Measurements from ENCODE around the gene PFKFB4.
"Not testable (repeated sequence)": the region's sequence is repeated elsewhere in the genome, so short reads cannot be mapped to it uniquely, and the experiment has no call there.

The PFKFB4 gene

GRCh38 chr3:48486952-48487351 lies 69.7 kb downstream of the PFKFB4 start:
- Mint-ChIP-seq H3K27me3 (ENCODE audit: low read depth) (no peaks in the 10 kb centered on the region), H3K4me1 (ENCODE audit: low read depth) (peaks cover 2% of the 10 kb centered on the region), H3K4me3 (no peak overlapping the region), H3K27ac (no peak overlapping the region), H3K9me3 (no peaks in the 10 kb centered on the region), H3K36me3 (ENCODE audit: low read depth) (peaks cover 8% of the 10 kb centered on the region)

GRCh38 chr3:48482822-48483221 lies 73.8 kb downstream of the PFKFB4 start:
- H3K27me3 Mint-ChIP-seq (ENCODE audit: low read depth); H3K27ac Mint-ChIP-seq; H3K4me3 Mint-ChIP-seq; H3K9me3 Mint-ChIP-seq: not testable (repeated sequence)
- Mint-ChIP-seq H3K36me3 (ENCODE audit: low read depth) (peaks cover 19% of the 10 kb centered on the region), H3K4me1 (ENCODE audit: low read depth) (peaks cover 19% of the 10 kb centered on the region)

GRCh38 chr3:48480891-48481290 lies 75.7 kb downstream of the PFKFB4 start:
- Mint-ChIP-seq H3K4me1 (ENCODE audit: low read depth) (peaks cover 23% of the 10 kb centered on the region), H3K36me3 (ENCODE audit: low read depth) (peaks cover 22% of the 10 kb centered on the region)
- H3K9me3 Mint-ChIP-seq; H3K27me3 Mint-ChIP-seq (ENCODE audit: low read depth); H3K4me3 Mint-ChIP-seq; H3K27ac Mint-ChIP-seq: not testable (repeated sequence)

GRCh38 chr3:48478626-48479555 lies 77.7 kb downstream of the PFKFB4 start:
- Mint-ChIP-seq H3K36me3 (ENCODE audit: low read depth) (peaks cover 28% of the 10 kb centered on the region), H3K27me3 (ENCODE audit: low read depth) (no peaks in the 10 kb centered on the region), H3K27ac (peak overlapping the region; percentile 98), H3K4me3 (peak overlapping the region; percentile 99), H3K4me1 (ENCODE audit: low read depth) (peaks cover 34% of the 10 kb centered on the region), H3K9me3 (no peaks in the 10 kb centered on the region)

- Mint-ChIP-seq H3K36me3 (ENCODE audit: low read depth) (peaks cover 27% of the 10 kb centered on the region), H3K4me1 (ENCODE audit: low read depth) (peaks cover 41% of the 10 kb centered on the region), H3K9me3 (no peaks in the 10 kb centered on the region), H3K4me3 (peak overlapping the region; percentile 99), H3K27me3 (ENCODE audit: low read depth) (no peaks in the 10 kb centered on the region), H3K27ac (peak overlapping the region; percentile 98)
Observed at GRCh38 chr3:48477959-48478520, 78.6 kb downstream of the PFKFB4 start.

- Mint-ChIP-seq H3K36me3 (ENCODE audit: low read depth) (peaks cover 31% of the 10 kb centered on the region), H3K4me1 (ENCODE audit: low read depth) (peaks cover 45% of the 10 kb centered on the region), H3K27me3 (ENCODE audit: low read depth) (no peaks in the 10 kb centered on the region), H3K9me3 (no peaks in the 10 kb centered on the region), H3K27ac (peak overlapping the region; percentile 77), H3K4me3 (no peak overlapping the region)
Observed at GRCh38 chr3:48476426-48477053, 80.1 kb downstream of the PFKFB4 start.

- H3K4me3 Mint-ChIP-seq, result peak overlapping the region; percentile 45
- peaks cover 49% of the 10 kb centered on the region for H3K4me1 Mint-ChIP-seq (ENCODE audit: low read depth)
- no peaks in the 10 kb centered on the region for H3K27me3 Mint-ChIP-seq (ENCODE audit: low read depth)
- peaks cover 30% of the 10 kb centered on the region for H3K36me3 Mint-ChIP-seq (ENCODE audit: low read depth)
- H3K9me3 Mint-ChIP-seq, result no peaks in the 10 kb centered on the region
- peak overlapping the region; percentile 87 for H3K27ac Mint-ChIP-seq
Observed at GRCh38 chr3:48475188-48475587, 81.4 kb downstream of the PFKFB4 start.

- Mint-ChIP-seq H3K36me3 (ENCODE audit: low read depth) (peaks cover 32% of the 10 kb centered on the region), H3K27me3 (ENCODE audit: low read depth) (no peaks in the 10 kb centered on the region), H3K27ac (peak overlapping the region; percentile 87), H3K9me3 (no peaks in the 10 kb centered on the region), H3K4me1 (ENCODE audit: low read depth) (peaks cover 51% of the 10 kb centered on the region), H3K4me3 (peak overlapping the region; percentile 45)
Observed at GRCh38 chr3:48474619-48475018, 82.0 kb downstream of the PFKFB4 start.

- Mint-ChIP-seq H3K36me3 (ENCODE audit: low read depth) (peaks cover 34% of the 10 kb centered on the region), H3K4me1 (ENCODE audit: low read depth) (peaks cover 54% of the 10 kb centered on the region), H3K27ac (peak overlapping the region; percentile 96)
- not testable (repeated sequence) for H3K4me3 Mint-ChIP-seq; H3K27me3 Mint-ChIP-seq (ENCODE audit: low read depth); H3K9me3 Mint-ChIP-seq
Observed at GRCh38 chr3:48474031-48474430, 82.6 kb downstream of the PFKFB4 start.

GRCh38 chr3:48473617-48473952 lies 83.0 kb downstream of the PFKFB4 start:
- peaks cover 54% of the 10 kb centered on the region for H3K4me1 Mint-ChIP-seq (ENCODE audit: low read depth)
- H3K27me3 Mint-ChIP-seq (ENCODE audit: low read depth), result no peaks in the 10 kb centered on the region
- peak overlapping the region; percentile 85 for H3K4me3 Mint-ChIP-seq
- peak overlapping the region; percentile 96 for H3K27ac Mint-ChIP-seq
- peaks cover 34% of the 10 kb centered on the region for H3K36me3 Mint-ChIP-seq (ENCODE audit: low read depth)
- no peaks in the 10 kb centered on the region for H3K9me3 Mint-ChIP-seq

- peaks cover 52% of the 10 kb centered on the region for H3K4me1 Mint-ChIP-seq (ENCODE audit: low read depth)
- no peaks in the 10 kb centered on the region for H3K9me3 Mint-ChIP-seq
- peak overlapping the region; percentile 85 for H3K4me3 Mint-ChIP-seq
- peaks cover 31% of the 10 kb centered on the region for H3K36me3 Mint-ChIP-seq (ENCODE audit: low read depth)
- H3K27me3 Mint-ChIP-seq (ENCODE audit: low read depth), result no peaks in the 10 kb centered on the region
- peak overlapping the region; percentile 96 for H3K27ac Mint-ChIP-seq
Observed at GRCh38 chr3:48472923-48473616, 83.5 kb downstream of the PFKFB4 start.

- Mint-ChIP-seq H3K4me3 (peak overlapping the region; percentile 85), H3K27me3 (ENCODE audit: low read depth) (no peaks in the 10 kb centered on the region), H3K27ac (peak overlapping the region; percentile 96), H3K4me1 (ENCODE audit: low read depth) (peaks cover 52% of the 10 kb centered on the region), H3K36me3 (ENCODE audit: low read depth) (peaks cover 34% of the 10 kb centered on the region), H3K9me3 (no peaks in the 10 kb centered on the region)
Observed at GRCh38 chr3:48472673-48472922, 84.0 kb downstream of the PFKFB4 start.

GRCh38 chr3:48470286-48470685 lies 86.3 kb downstream of the PFKFB4 start:
- H3K27me3 Mint-ChIP-seq (ENCODE audit: low read depth), result no peaks in the 10 kb centered on the region
- peak overlapping the region; percentile 88 for H3K27ac Mint-ChIP-seq
- H3K36me3 Mint-ChIP-seq (ENCODE audit: low read depth), result peaks cover 48% of the 10 kb centered on the region
- peaks cover 63% of the 10 kb centered on the region for H3K4me1 Mint-ChIP-seq (ENCODE audit: low read depth)
- no peaks in the 10 kb centered on the region for H3K9me3 Mint-ChIP-seq
- peak overlapping the region; percentile 68 for H3K4me3 Mint-ChIP-seq

GRCh38 chr3:48469046-48469915 lies 87.3 kb downstream of the PFKFB4 start:
- Mint-ChIP-seq H3K4me3 (peak overlapping the region; percentile 59), H3K27ac (peak overlapping the region; percentile 61), H3K27me3 (ENCODE audit: low read depth) (no peaks in the 10 kb centered on the region), H3K36me3 (ENCODE audit: low read depth) (peaks cover 40% of the 10 kb centered on the region), H3K9me3 (no peaks in the 10 kb centered on the region), H3K4me1 (ENCODE audit: low read depth) (peaks cover 58% of the 10 kb centered on the region)
